Pancreas (tissue), 10 donors: Measurements from ENCODE around the gene SRRM2. TPM values are rescaled to one million over a fixed set of nuclear protein-coding genes. Genes with fewer than 3 reads are reported as not detected.

Experiments used
- ATAC-seq, 4 donors: fragments of 200-7000 bp; cut with Tn5 transposase; one replicate each; pipeline versions ENCODE4 v1.8.0 to v1.9.1; 2020; ENCODE audit warnings: mild to moderate bottlenecking in 4 of 4, moderate library complexity in 4 of 4
- DNase-seq, 6 donors: peaks; one replicate each; pipeline ENCODE4 v3.0.0-alpha.2; 2020
- FAIRE-seq: peaks from 2 replicates; lab custom pipeline; 2012; peaks lifted over from hg19 to GRCh38; lab: Jason Lieb, UNC
- H3K27ac ChIP-seq, 4 donors: fragments of 200-600 bp; sonication (generic); 1 replicate in 3 of 4; 2 replicates in 1 of 4; pipeline versions ENCODE4 v1.5.0 to v1.8.0; 2020
- H3K27me3 ChIP-seq, 4 donors: fragments of 200-600 bp; one replicate each; pipeline ENCODE4 v1.8.0; 2021
- H3K36me3 ChIP-seq, 3 donors: fragments of 200-600 bp; sonication (generic) in 1 of 3; one replicate each; pipeline versions ENCODE4 v1.5.0 to v1.8.0; 2020 to 2021
- H3K4me1 ChIP-seq, 3 donors: fragments of 200-600 bp; one replicate each; pipeline ENCODE4 v1.8.0; 2021
- H3K4me3 ChIP-seq, 4 donors: fragments of 200-600 bp; sonication (generic) in 2 of 4; one replicate each; pipeline versions ENCODE4 v1.5.0 to v1.8.0; 2020 to 2021
- H3K9me3 ChIP-seq, 4 donors: fragments of 200-600 bp; one replicate each; pipeline ENCODE4 v1.8.0; 2021
- WGBS, 2 donors: extraction: QIAGEN DNeasy Blood & Tissue Kit; methylation state at CpG; one replicate each; pipeline ENCODE4 v1.1.7; 2013; 5-methylcytosine and 5-hydroxymethylcytosine counted together
- intact Hi-C, 3 donors: fragments of 100-400 bp; cut with DNase I; formaldehyde crosslinking; loops; one replicate each; pipeline versions ENCODE4 v1.11.1 to v1.14.2; 2022
- polyA plus RNA-seq, 2 donors: library from polyadenylated mRNA; stranded (reverse); fragments of 200-250 nt; gene quantifications; one replicate each; pipeline ENCODE4 v1.2.3, GENCODE V29; 2013
- total RNA-seq, 6 donors: library from RNA; stranded (reverse); fragmentation: NEBNext Ultra II Directional in 4 of 6; extraction: Animal tissue kit (Norgen Biotek cat#: 25700) in 4 of 6; gene quantifications; one replicate each; pipeline versions ENCODE4 v1.2.1 to v1.2.4, GENCODE V29; 2021 to 2023
- TF ChIP-seq, protein P1 (sequence below), 4 donors: fragments of 200-600 bp; sonication (generic) in 3 of 4; IDR thresholded peaks; one replicate each; pipeline versions ENCODE4 v1.5.0 to v1.8.0; 2021; ENCODE audit warnings: antibody characterized with exemption in 4 of 4
- donor health status: healthy with polysubstance abuse.
- donor health status: DM: no; HTN: no; CAD: no; lungs with moderate emphysema.
- donor health status: DM: no; HTN: no; CAD: no.
- donor health status: control.
- donor health status: control.
- donor health status: Bipolar disorder and iron deficiency.
- donor health status: DM: yes; HTN: yes; CAD: no.
- donor health status: DM: no; HTN: no; CAD: no.
- donor health status: DM: no; HTN: no; CAD: no.
- donor health status: DM: yes; HTN: yes; CAD: no.

The SRRM2 gene
- total and polyA plus RNA-seq, 8 donors = 244 to 1,932 (median 380) TPM

DNA sequence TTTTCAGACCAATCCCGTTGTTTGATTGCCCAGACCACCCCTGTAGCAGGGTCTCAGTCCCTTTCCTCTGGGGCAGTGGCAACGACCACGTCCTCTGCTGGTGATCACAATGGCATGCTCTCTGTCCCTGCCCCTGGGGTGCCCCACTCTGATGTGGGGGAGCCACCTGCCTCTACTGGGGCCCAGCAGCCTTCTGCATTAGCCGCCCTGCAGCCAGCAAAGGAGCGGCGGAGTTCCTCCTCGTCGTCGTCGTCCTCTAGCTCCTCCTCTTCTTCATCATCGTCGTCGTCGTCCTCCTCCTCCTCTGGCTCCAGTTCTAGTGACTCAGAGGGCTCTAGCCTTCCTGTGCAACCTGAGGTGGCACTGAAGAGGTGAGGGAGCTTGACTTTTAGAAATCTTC is 15.5 kb downstream of the SRRM2 start:
- Histone ChIP-seq H3K4me1 (no peaks in the 10 kb centered on the region), H3K36me3 (peaks cover 11 to 85% (median 72%) of the 10 kb centered on the region in 3 donors), H3K27me3 (no peaks in the 10 kb centered on the region), H3K4me3 (no peak overlapping the region), H3K27ac (no peak overlapping the region), H3K9me3 (no peaks in the 10 kb centered on the region)
- TF ChIP-seq, protein P1, sequence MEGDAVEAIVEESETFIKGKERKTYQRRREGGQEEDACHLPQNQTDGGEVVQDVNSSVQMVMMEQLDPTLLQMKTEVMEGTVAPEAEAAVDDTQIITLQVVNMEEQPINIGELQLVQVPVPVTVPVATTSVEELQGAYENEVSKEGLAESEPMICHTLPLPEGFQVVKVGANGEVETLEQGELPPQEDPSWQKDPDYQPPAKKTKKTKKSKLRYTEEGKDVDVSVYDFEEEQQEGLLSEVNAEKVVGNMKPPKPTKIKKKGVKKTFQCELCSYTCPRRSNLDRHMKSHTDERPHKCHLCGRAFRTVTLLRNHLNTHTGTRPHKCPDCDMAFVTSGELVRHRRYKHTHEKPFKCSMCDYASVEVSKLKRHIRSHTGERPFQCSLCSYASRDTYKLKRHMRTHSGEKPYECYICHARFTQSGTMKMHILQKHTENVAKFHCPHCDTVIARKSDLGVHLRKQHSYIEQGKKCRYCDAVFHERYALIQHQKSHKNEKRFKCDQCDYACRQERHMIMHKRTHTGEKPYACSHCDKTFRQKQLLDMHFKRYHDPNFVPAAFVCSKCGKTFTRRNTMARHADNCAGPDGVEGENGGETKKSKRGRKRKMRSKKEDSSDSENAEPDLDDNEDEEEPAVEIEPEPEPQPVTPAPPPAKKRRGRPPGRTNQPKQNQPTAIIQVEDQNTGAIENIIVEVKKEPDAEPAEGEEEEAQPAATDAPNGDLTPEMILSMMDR (IDR thresholded peaks at IDR 0.05) = no peak
- 72 to 76% methylated on average over 14 of the region's 14 CpGs for WGBS, 2 donors
- FAIRE-seq (no peak), DNase-seq (peak in 1 of 6 donors; percentile 58), ATAC-seq (no peak)
- intact Hi-C loops = no loop called here

DNA sequence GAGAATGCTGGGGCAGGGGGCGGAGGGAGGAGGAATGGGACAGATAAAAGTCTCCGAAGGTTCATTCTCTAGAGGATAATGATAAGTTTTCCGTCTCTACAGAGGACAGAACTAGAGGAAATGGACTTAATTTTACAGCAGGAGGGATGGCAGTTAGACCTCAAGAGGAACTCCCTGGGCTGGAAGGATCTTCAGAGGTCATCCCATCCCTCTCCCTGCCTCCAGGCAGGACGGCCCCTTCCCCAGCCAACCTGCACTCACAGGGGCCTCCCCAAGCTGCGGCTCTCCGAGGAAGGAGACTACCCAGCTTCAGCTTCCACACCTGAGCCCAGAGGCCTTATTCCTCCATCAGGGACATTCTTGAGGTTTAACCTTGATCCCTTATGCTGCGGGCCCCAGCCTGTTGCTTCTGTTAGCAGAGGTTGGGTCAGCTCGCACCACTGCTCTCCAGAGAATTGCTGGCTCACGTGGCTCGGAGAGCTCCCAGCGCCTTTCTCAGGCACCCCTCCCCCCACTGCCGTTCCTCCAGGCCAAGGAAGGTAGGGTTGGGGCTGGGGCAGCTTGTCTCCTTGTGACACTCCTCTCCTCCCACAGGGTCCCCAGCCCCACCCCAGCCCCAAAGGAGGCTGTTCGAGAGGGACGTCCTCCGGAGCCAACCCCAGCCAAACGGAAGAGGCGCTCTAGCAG is 16.1 kb downstream of the SRRM2 start:
- TF ChIP-seq, protein P1 (IDR thresholded peaks at IDR 0.05) = no peak
- 88 to 91% methylated on average over 17 of the region's 17 CpGs for WGBS, 2 donors
- peaks cover 11 to 79% (median 67%) of the 10 kb centered on the region in 3 donors for H3K36me3 ChIP-seq
- FAIRE-seq = no peak
- peak in 1 of 6 donors; percentile 71 for DNase-seq
- H3K27me3 ChIP-seq = no peaks in the 10 kb centered on the region
- H3K4me1 ChIP-seq = no peaks in the 10 kb centered on the region
- no peak overlapping the region for H3K27ac ChIP-seq
- intact Hi-C loops = no loop called here
- no peaks in the 10 kb centered on the region for H3K9me3 ChIP-seq
- H3K4me3 ChIP-seq = no peak overlapping the region
- ATAC-seq = no peak

DNA sequence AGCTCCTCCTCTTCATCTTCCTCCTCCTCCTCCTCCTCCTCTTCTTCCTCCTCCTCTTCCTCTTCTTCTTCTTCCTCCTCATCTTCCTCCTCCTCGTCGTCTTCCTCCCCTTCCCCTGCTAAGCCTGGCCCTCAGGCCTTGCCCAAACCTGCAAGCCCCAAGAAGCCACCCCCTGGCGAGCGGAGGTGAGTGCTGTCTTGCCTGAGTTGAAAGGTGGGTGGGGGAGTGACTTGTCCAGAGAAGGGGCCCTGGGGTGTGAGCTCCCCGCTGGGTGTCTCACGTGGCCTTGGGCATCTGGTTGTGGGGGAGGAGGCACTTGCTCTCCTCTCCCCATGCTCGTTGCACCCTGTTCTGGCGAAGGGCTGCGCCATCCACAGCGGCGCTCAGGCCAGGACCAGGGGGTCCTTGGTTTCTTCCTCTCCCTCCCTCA is 16.7 kb downstream of the SRRM2 start:
- Histone ChIP-seq H3K4me3 (no peak overlapping the region), H3K27me3 (no peaks in the 10 kb centered on the region), H3K36me3 (peaks cover 11 to 73% (median 62%) of the 10 kb centered on the region in 3 donors), H3K9me3 (no peaks in the 10 kb centered on the region), H3K4me1 (no peaks in the 10 kb centered on the region), H3K27ac (no peak overlapping the region)
- no peak for FAIRE-seq
- peak in 1 of 6 donors; percentile 55 for DNase-seq
- 84 to 93% methylated on average over 9 to 11 of the region's 11 CpGs for WGBS, 2 donors
- no peak for ATAC-seq
- intact Hi-C loops = no loop called here
- TF ChIP-seq, protein P1 (IDR thresholded peaks at IDR 0.05) = no peak

DNA sequence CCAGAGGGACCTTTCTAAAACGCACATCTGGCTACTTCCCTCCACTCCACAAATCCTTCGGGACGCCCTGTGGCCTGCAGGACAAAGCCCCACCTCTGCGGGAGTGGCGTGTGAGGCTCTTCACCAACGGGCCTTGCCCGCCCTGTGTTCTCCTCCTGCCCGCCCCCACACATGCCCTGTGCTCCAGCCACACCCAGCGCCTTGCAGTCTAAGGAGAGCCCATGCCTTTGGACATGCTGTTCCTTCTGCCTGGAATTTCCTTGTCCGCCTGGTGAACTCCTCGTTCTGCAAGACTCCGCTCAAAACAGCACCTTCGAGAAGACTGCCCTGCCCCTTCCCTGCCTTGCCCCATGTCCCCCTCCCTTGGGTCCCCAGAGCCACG is 17.2 kb downstream of the SRRM2 start:
- ATAC-seq = peak in 2 of 4 donors; percentile 10 to 24
- DNase-seq = peak in 1 of 6 donors; percentile 67
- no peaks in the 10 kb centered on the region for H3K27me3 ChIP-seq
- H3K36me3 ChIP-seq = peaks cover 11 to 69% (median 58%) of the 10 kb centered on the region in 3 donors
- TF ChIP-seq, protein P1 (IDR thresholded peaks at IDR 0.05) = no peak
- no peak overlapping the region for H3K4me3 ChIP-seq
- WGBS, 2 donors = 82 to 84% methylated on average over 14 of the region's 14 CpGs
- no peak overlapping the region for H3K27ac ChIP-seq
- intact Hi-C loops = no loop called here
- H3K9me3 ChIP-seq = no peaks in the 10 kb centered on the region
- FAIRE-seq = no peak
- H3K4me1 ChIP-seq = no peaks in the 10 kb centered on the region
